DND-41 (cell line): Measurements from ENCODE around the gene RBM39.

ENCODE experiments used
- ATAC-seq: fragments of 200-7000 bp; cut with Tn5 transposase; 3 replicates; pipeline ENCODE4 v1.9.1; 2021; ENCODE audit warnings: low read depth; ENCODE audit not compliant: insufficient read depth
- DNase-seq: peaks from one replicate; pipeline ENCODE4 v3.0.0-alpha.2; 2020
- H2AFZ ChIP-seq: 2 replicates; pipeline ENCODE4 v1.6.0; 2012; ENCODE audit warnings: low read depth, low read length
- H3K27ac ChIP-seq: 2 replicates; pipeline ENCODE4 v1.5.1; 2012; ENCODE audit warnings: low read length, inconsistent platforms
- H3K27me3 ChIP-seq: fragments of 200-600 bp; sonication (generic); 2 replicates; pipeline ENCODE4 v1.6.0; 2012; ENCODE audit warnings: low read length, mild to moderate bottlenecking, inconsistent platforms; ENCODE audit not compliant: insufficient read depth, poor library complexity
- H3K36me3 ChIP-seq: 2 replicates; pipeline ENCODE4 v1.5.1; 2012; ENCODE audit warnings: low read length, inconsistent platforms; ENCODE audit not compliant: insufficient read depth
- H3K4me1 ChIP-seq: 2 replicates; pipeline ENCODE4 v1.5.1; 2012; ENCODE audit warnings: mild to moderate bottlenecking, low read length; ENCODE audit not compliant: insufficient read depth
- H3K4me2 ChIP-seq: 2 replicates; pipeline ENCODE4 v1.6.0; 2012; ENCODE audit warnings: mild to moderate bottlenecking, moderate library complexity, low read length, inconsistent platforms; ENCODE audit not compliant: insufficient read depth
- H3K4me3 ChIP-seq, 2 experiments: fragments of 200-600 bp in 1 of 2; shearing (Covaris generic) in 1 of 2; 2 replicates each; pipeline ENCODE4 v1.5.1; 2012 to 2016; ENCODE audit warnings: inconsistent platforms in 2 of 2, low read length in 2 of 2, mild to moderate bottlenecking in 2 of 2, low read depth in 1 of 2, moderate library complexity in 1 of 2
- H3K79me2 ChIP-seq: 2 replicates; pipeline ENCODE4 v1.6.0; 2012; ENCODE audit warnings: low read length, inconsistent platforms; ENCODE audit not compliant: insufficient read depth
- H3K9ac ChIP-seq: 2 replicates; pipeline ENCODE4 v1.6.0; 2012; ENCODE audit warnings: low read depth, mild to moderate bottlenecking, inconsistent platforms, low read length, moderate library complexity
- H3K9me3 ChIP-seq: 2 replicates; pipeline ENCODE4 v1.5.1; 2012; ENCODE audit warnings: low read length, moderate library complexity, mild to moderate bottlenecking, inconsistent platforms; ENCODE audit not compliant: insufficient read depth, severe bottlenecking
- H4K20me1 ChIP-seq: 2 replicates; pipeline ENCODE4 v1.6.0; 2012; ENCODE audit warnings: low read length; ENCODE audit not compliant: insufficient read depth
- CTCF ChIP-seq: IDR thresholded peaks from 2 replicates; pipeline ENCODE4 v1.5.1; 2012; ENCODE audit warnings: borderline replicate concordance, low read length, moderate library complexity, mild to moderate bottlenecking; ENCODE audit not compliant: poor library complexity, severe bottlenecking; ENCODE audit errors: extremely low read depth
- EZH2 ChIP-seq: IDR thresholded peaks from 3 replicates; pipeline ENCODE4 v1.6.1; 2012; ENCODE audit warnings: borderline replicate concordance, low read depth, mild to moderate bottlenecking, moderate library complexity, low read length, inconsistent platforms; ENCODE audit not compliant: severe bottlenecking

Gene RBM39

GRCh38 chr20:35743693-35744491 lies 1.8 kb upstream of the RBM39 start:
- ATAC-seq, result no peak
- peak overlapping the region; percentile 63 for H2AFZ ChIP-seq
- H3K4me3 ChIP-seq, result peak overlapping the region in 1 of 2 experiments; percentile 65; a peak in 3 of 4 replicates

GRCh38 chr20:35742741-35743523 lies 872 bp upstream of the RBM39 start:
- H3K27me3 ChIP-seq, result no peaks in the 10 kb centered on the region
- peak overlapping the region; percentile 63 for H2AFZ ChIP-seq
- H3K36me3 ChIP-seq, result peaks cover 34% of the 10 kb centered on the region
- DNase-seq, result no peak
- TF ChIP-seq EZH2 (no peak), CTCF (no peak)
- peaks cover 33% of the 10 kb centered on the region for H4K20me1 ChIP-seq
- H3K79me2 ChIP-seq, result peaks cover 54% of the 10 kb centered on the region
- H3K9ac ChIP-seq, result peak overlapping the region; percentile 80
- no peaks in the 10 kb centered on the region for H3K9me3 ChIP-seq
- no peak for ATAC-seq
- H3K4me3 ChIP-seq, result peak overlapping the region; percentile 60 to 65
- H3K4me1 ChIP-seq, result peaks cover 46% of the 10 kb centered on the region
- H3K27ac ChIP-seq, result peak overlapping the region; percentile 95
- peak overlapping the region; percentile 74 for H3K4me2 ChIP-seq

More at GRCh38 chr20:35743693-35744491, 1.8 kb upstream of the RBM39 start:
- Histone ChIP-seq H3K27me3 (no peaks in the 10 kb centered on the region), H4K20me1 (peaks cover 23% of the 10 kb centered on the region), H3K79me2 (peaks cover 44% of the 10 kb centered on the region), H3K9me3 (no peaks in the 10 kb centered on the region), H3K4me1 (peaks cover 36% of the 10 kb centered on the region), H3K27ac (peak overlapping the region; percentile 95), H3K4me2 (peak overlapping the region; percentile 74), H3K36me3 (peaks cover 25% of the 10 kb centered on the region), H3K9ac (peak overlapping the region; percentile 80)
- DNase-seq, result no peak
- TF ChIP-seq CTCF (no peak), EZH2 (no peak)

GRCh38 chr20:35739294-35740163 lies 2.5 kb downstream of the RBM39 start:
- H3K4me3 ChIP-seq, result peak overlapping the region; percentile 88 to 89; a peak in 3 of 4 replicates
- DNase-seq, result no peak
- H3K4me1 ChIP-seq, result peaks cover 77% of the 10 kb centered on the region
- peaks cover 67% of the 10 kb centered on the region for H3K36me3 ChIP-seq
- peak overlapping the region; percentile 10 for H3K27ac ChIP-seq
- no peak for ATAC-seq
- H3K27me3 ChIP-seq, result no peaks in the 10 kb centered on the region
- no peak overlapping the region for H2AFZ ChIP-seq
- no peaks in the 10 kb centered on the region for H3K9me3 ChIP-seq
- peak overlapping the region; percentile 95 for H3K9ac ChIP-seq
- peak overlapping the region; percentile 89 for H3K4me2 ChIP-seq
- H3K79me2 ChIP-seq, result peaks cover 88% of the 10 kb centered on the region
- H4K20me1 ChIP-seq, result peaks cover 64% of the 10 kb centered on the region
- TF ChIP-seq EZH2 (no peak), CTCF (peak; percentile 42)
